Gastrocnemius medialis (tissue), 4 donors: ENCODE measurements around the gene APEH. TPM values are rescaled to one million over a fixed set of nuclear protein-coding genes. Genes with fewer than 3 reads are reported as not detected.

ENCODE experiments used
- ATAC-seq, 2 donors: fragments of 150-250 bp; one replicate each; pipeline ENCODE4 v1.9.1; 2016
- DNase-seq, 2 donors: peaks; one replicate each; pipeline ENCODE4 v3.0.0-alpha.2; 2019
- H3K27ac ChIP-seq, 4 donors: fragments of 200-600 bp; sonication (generic); 1 replicate in 1 of 4; 2 replicates in 3 of 4; pipeline ENCODE4 v1.5.1; 2016 to 2018; ENCODE audit warnings: mild to moderate bottlenecking in 2 of 4, moderate library complexity in 1 of 4
- H3K27me3 ChIP-seq, 3 donors: fragments of 200-600 bp; sonication (generic) in 2 of 3; 1 replicate in 1 of 3; 2 replicates in 2 of 3; pipeline versions ENCODE4 v1.5.1 to v1.6.0; 2016 to 2019; ENCODE audit warnings: mild to moderate bottlenecking in 1 of 3, moderate library complexity in 1 of 3
- H3K36me3 ChIP-seq, 2 donors: fragments of 200-600 bp; sonication (generic) in 1 of 2; one replicate each; pipeline ENCODE4 v1.5.1; 2017 to 2018
- H3K4me1 ChIP-seq, 2 donors: fragments of 200-600 bp; sonication (generic) in 1 of 2; one replicate each; pipeline ENCODE4 v1.5.1; 2016 to 2017; ENCODE audit warnings: mild to moderate bottlenecking in 2 of 2
- H3K4me3 ChIP-seq, 4 donors: fragments of 200-600 bp; sonication (generic) in 3 of 4; 1 replicate in 1 of 4; 2 replicates in 3 of 4; pipeline ENCODE4 v1.5.1; 2016 to 2019; ENCODE audit warnings: mild to moderate bottlenecking in 2 of 4
- H3K9me3 ChIP-seq, 3 donors: fragments of 200-600 bp; sonication (generic) in 2 of 3; 1 replicate in 1 of 3; 2 replicates in 2 of 3; pipeline ENCODE4 v1.5.1; 2016 to 2019
- CTCF ChIP-seq, 5 experiments: fragments of 450-650 bp in 3 of 5; fragments of 200-600 bp in 2 of 5; sonication (generic) in 2 of 5; IDR thresholded peaks in 4 of 5; conservative IDR thresholded peaks in 1 of 5; 1 replicate in 4 of 5; 2 replicates in 1 of 5; pipeline ENCODE4 v1.5.1; 2016 to 2019; ENCODE audit warnings: antibody characterized with exemption in 5 of 5, mild to moderate bottlenecking in 3 of 5, moderate library complexity in 3 of 5
- POLR2A ChIP-seq, 2 donors: fragments of 450-650 bp; IDR thresholded peaks; one replicate each; pipeline ENCODE4 v1.6.1; 2017; ENCODE audit warnings: antibody characterized with exemption in 2 of 2, mild to moderate bottlenecking in 2 of 2, moderate library complexity in 2 of 2
- in situ Hi-C, 4 donors: fragments of 200-750 bp; cut with MboI; loops; one replicate each; pipeline versions ENCODE4 v1.15.0 to v1.8.0; 2017; ENCODE audit warnings: low sequenced_read_pairs in 4 of 4
- intact Hi-C: fragments of 100-400 bp; cut with DNase I; formaldehyde crosslinking; loops from one replicate; pipeline ENCODE4 v1.15.1; 2023; ENCODE audit warnings: low total_unique reads
- total RNA-seq, 4 donors: library from RNA; depleted of rRNA; stranded (reverse); fragments of >200 nt; gene quantifications; one replicate each; pipeline versions ENCODE4 v1.1.0 to v1.2.3, GENCODE V29; 2016

Gene APEH
- total RNA-seq, 4 donors from 2014 or later, result 103 to 140 (median 108) TPM

DNA sequence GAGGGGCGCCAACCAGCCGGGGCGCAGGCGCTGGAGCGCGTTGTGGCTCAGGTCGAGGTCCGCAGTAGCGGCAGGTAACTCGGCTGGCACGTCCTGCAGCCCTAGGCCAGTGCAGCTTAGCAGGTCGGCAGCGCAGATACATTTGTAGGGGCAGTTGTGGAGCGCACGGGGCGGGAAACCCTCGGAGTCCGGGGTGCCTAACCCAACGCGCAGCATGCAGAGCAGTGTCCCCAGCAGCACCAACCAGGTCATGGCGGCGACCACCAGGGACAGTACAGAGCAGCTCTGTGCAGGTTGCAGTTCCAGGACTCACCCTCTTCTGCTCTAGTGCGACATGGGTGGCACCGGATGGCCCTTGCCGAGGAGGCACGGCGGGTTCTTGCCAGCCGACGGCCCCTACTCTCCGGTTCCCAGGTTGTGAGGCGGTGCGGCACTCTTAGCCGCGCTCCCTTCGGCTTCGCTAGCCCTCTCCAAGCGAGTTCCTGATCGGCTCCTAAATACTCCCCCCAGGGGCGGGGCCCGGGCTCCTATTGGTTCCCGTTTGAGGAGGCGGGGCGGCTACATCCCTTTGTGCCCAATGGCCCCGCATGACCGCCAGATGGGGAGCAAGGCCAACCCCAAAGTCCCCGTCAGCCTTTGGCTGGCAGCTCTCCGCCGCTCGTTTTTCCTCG, 45.2 kb downstream of the APEH start, which contains the start of gene AMIGO3:
TSS of gene AMIGO3 (minus strand) at position 471 of the 671 bp plus-strand sequence. CDS start at position 252, 219 bp downstream.
- TF ChIP-seq CTCF (IDR thresholded peaks at IDR 0.05 in 4 of 5, conservative IDR thresholded peaks at IDR 0.05 in 1 of 5) (peak; percentile 60 to 81 (median 69)), POLR2A (IDR thresholded peaks at IDR 0.05) (peak; percentile 57 to 76)
- H3K4me3 ChIP-seq, result peak within 1 kb of the TSS; percentile 42 to 65 (median 63)
- no peaks in the 10 kb centered on the region for H3K9me3 ChIP-seq
- peaks cover 22 to 47% of the 10 kb centered on the region in 2 donors for H3K4me1 ChIP-seq
- DNase-seq (peak; percentile 91 to 92), ATAC-seq (peak; percentile 56 to 57)
- H3K27me3 ChIP-seq, result no peaks in the 10 kb centered on the region
- in situ Hi-C loops (no loop called here), intact Hi-C loops (no loop called here)
- peak within 1 kb of the TSS; percentile 62 to 82 (median 71) for H3K27ac ChIP-seq
- peaks cover 0 to 31% of the 10 kb centered on the region in 2 donors for H3K36me3 ChIP-seq

DNA sequence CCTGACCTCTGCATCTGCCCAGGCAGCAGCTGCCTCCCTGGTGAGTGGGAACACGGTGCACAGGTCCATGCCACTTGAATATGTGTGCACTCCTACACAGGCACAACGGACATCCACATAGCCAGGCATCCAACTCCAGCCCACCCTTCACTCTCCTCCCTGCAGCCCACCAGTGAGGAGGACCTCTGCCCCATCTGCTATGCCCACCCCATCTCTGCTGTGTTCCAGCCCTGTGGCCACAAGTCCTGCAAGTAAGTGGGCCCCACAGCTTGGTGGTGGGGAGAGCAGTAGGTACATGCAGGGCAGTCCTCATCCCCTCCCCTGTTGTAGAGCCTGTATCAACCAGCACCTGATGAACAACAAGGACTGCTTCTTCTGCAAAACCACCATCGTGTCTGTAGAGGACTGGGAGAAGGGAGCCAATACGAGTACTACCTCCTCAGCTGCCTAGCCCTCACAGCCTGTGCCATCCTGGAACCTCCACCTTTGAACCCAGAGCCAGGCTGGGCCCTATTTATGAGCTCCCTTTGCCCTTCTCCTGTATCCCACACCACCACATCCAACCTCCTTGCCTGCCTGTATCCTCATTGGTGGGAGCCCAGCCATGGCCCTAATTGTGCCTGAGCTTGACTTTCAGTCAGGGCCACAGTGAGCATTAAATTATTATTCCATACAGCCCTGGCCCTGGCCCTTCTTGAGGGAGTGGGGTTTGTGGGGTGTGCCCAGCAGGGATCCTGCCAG, 46.9 kb downstream of the APEH start:
- no peak for TF ChIP-seq CTCF (IDR thresholded peaks at IDR 0.05 in 4 of 5, conservative IDR thresholded peaks at IDR 0.05 in 1 of 5)
- no peak for TF ChIP-seq POLR2A (IDR thresholded peaks at IDR 0.05)
- in situ Hi-C loops (no loop called here), intact Hi-C loops (no loop called here)
- Histone ChIP-seq H3K27ac (peak overlapping the region in 1 of 4 donors; percentile 96), H3K4me3 (no peak overlapping the region), H3K36me3 (peaks cover 0 to 26% of the 10 kb centered on the region in 2 donors), H3K27me3 (no peaks in the 10 kb centered on the region), H3K9me3 (no peaks in the 10 kb centered on the region), H3K4me1 (peaks cover 27 to 41% of the 10 kb centered on the region in 2 donors)
- ATAC-seq, result no peak
- DNase-seq, result peak in 1 of 2 donors; percentile 34

- peaks cover 0 to 27% of the 10 kb centered on the region in 2 donors for H3K36me3 ChIP-seq
- no peak for ATAC-seq
- intact Hi-C loops, result no loop called here
- no peaks in the 10 kb centered on the region for H3K27me3 ChIP-seq
- H3K4me3 ChIP-seq, result no peak overlapping the region
- no peaks in the 10 kb centered on the region for H3K9me3 ChIP-seq
- in situ Hi-C loops, result no loop called here
- no peak for TF ChIP-seq CTCF (IDR thresholded peaks at IDR 0.05 in 4 of 5, conservative IDR thresholded peaks at IDR 0.05 in 1 of 5)
- no peak for TF ChIP-seq POLR2A (IDR thresholded peaks at IDR 0.05)
- peak overlapping the region in 2 of 4 donors; percentile 13 to 96 for H3K27ac ChIP-seq
- DNase-seq, result no peak
- H3K4me1 ChIP-seq, result peaks cover 27 to 41% of the 10 kb centered on the region in 2 donors
These were observed 47.4 kb downstream of the APEH start for GRCh38 chr3:49721596-49721895.

DNA sequence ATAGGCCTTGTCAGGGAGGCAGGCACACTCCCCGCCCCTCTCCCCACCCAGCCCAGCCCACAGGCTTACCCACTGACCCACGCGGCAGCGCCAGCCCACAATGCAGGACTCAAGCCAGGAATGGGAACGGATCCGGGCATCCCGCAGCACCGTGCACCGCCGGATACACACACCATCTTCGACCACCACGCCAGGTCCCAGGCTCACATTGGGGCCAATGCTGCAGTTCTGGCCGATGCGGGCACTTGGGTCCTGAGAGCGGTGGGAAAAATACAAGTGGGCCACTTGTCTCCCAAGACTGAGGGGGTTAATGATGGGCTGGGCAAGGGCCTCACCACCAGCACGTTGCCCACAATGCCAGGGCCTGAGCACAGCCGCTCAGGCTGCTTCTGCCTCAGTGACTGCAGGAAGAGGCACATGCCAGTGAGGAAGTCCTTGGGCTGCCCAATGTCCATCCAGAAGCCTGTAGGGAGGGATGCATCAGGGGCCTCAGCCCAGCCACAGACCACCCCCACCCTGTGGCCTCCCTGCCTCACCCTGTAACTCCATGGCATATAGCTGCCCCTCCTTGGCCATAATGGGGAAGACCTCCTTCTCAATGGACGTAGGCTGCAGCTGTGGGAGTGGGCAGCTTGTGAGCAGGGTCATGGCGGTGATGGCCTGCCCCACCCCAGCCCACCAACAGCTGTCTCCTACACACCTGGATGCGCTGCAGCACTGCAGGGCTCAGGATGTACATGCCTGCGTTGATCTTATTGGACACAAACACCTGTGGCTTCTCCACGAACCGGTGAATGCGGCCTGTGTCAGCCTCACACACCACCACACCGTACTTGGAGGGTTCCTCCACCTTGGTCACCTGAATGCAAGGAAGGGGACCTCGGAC, 48.0 kb downstream of the APEH start:
- Histone ChIP-seq H3K4me1 (peaks cover 27 to 41% of the 10 kb centered on the region in 2 donors), H3K27ac (peak overlapping the region; percentile 88 to 100 (median 96)), H3K36me3 (peaks cover 0 to 33% of the 10 kb centered on the region in 2 donors), H3K9me3 (no peaks in the 10 kb centered on the region), H3K4me3 (peak overlapping the region in 2 of 4 donors; percentile 90 to 99), H3K27me3 (no peaks in the 10 kb centered on the region)
- in situ Hi-C loops (no loop called here), intact Hi-C loops (loop anchor here (2.0 kb wide), 1 partner anchor 81 kb away; the partner anchor contains the start of gene INKA1)
- ATAC-seq (no peak), DNase-seq (peak in 1 of 2 donors; percentile 22)
- TF ChIP-seq POLR2A (IDR thresholded peaks at IDR 0.05), result no peak
